Kidney epithelial cell (primary cell): ENCODE data around the gene MORN1. TPM values are rescaled to one million over a fixed set of nuclear protein-coding genes. Genes with fewer than 3 reads are reported as not detected.

Source experiments
- DNase-seq: peaks from one replicate; pipeline ENCODE4 v3.0.0-alpha.2; 2010; ENCODE audit warnings: low read depth
- H3K27me3 ChIP-seq: 2 replicates; pipeline ENCODE4 v1.6.0; 2011; ENCODE audit warnings: low read length; ENCODE audit not compliant: control insufficient read depth, insufficient read depth
- H3K36me3 ChIP-seq: 2 replicates; pipeline ENCODE4 v1.5.1; 2011; ENCODE audit warnings: low read length; ENCODE audit not compliant: control insufficient read depth, insufficient read depth
- H3K4me3 ChIP-seq: 2 replicates; pipeline ENCODE4 v1.5.1; 2011; ENCODE audit warnings: low read depth, mild to moderate bottlenecking, control low read depth, low read length
- CTCF ChIP-seq: IDR thresholded peaks from 2 replicates; pipeline ENCODE4 v1.5.1; 2011; ENCODE audit warnings: mild to moderate bottlenecking, moderate library complexity, low read length, control low read depth, inconsistent platforms; ENCODE audit not compliant: insufficient read depth, poor library complexity, severe bottlenecking
- total RNA-seq: library from RNA; depleted of rRNA; stranded (reverse); fragments of >200 nt; gene quantifications from 2 replicates; pipeline ENCODE4 v1.2.3, GENCODE V29; 2015

Gene MORN1
- total RNA-seq, 1 donor from 2014 or later: 8.4 TPM

GRCh38 chr1:2341706-2342383, 49.5 kb downstream of the MORN1 start:
- Histone ChIP-seq H3K27me3 (peaks cover 14% of the 10 kb centered on the region), H3K4me3 (no peak overlapping the region), H3K36me3 (no peaks in the 10 kb centered on the region)
- DNase-seq: no peak
- TF ChIP-seq CTCF: no peak

GRCh38 chr1:2340918-2341254, 50.5 kb downstream of the MORN1 start:
- DNase-seq: no peak

GRCh38 chr1:2340086-2340917, 51.1 kb downstream of the MORN1 start:
- no peaks in the 10 kb centered on the region for H3K36me3 ChIP-seq
- H3K4me3 ChIP-seq: no peak overlapping the region
- no peak for DNase-seq
- peaks cover 17% of the 10 kb centered on the region for H3K27me3 ChIP-seq
- TF ChIP-seq CTCF: no peak

More at GRCh38 chr1:2340918-2341254, 50.5 kb downstream of the MORN1 start:
- TF ChIP-seq CTCF: no peak
- Histone ChIP-seq H3K36me3 (no peaks in the 10 kb centered on the region), H3K4me3 (no peak overlapping the region), H3K27me3 (peaks cover 15% of the 10 kb centered on the region)

GRCh38 chr1:2339206-2340085, 51.9 kb downstream of the MORN1 start:
- DNase-seq: no peak
- TF ChIP-seq CTCF: no peak
- Histone ChIP-seq H3K36me3 (no peaks in the 10 kb centered on the region), H3K4me3 (no peak overlapping the region), H3K27me3 (peaks cover 17% of the 10 kb centered on the region)

- no peak for DNase-seq
- H3K27me3 ChIP-seq: peaks cover 17% of the 10 kb centered on the region
- H3K36me3 ChIP-seq: no peaks in the 10 kb centered on the region
- H3K4me3 ChIP-seq: no peak overlapping the region
- TF ChIP-seq CTCF: no peak
These were observed 53.9 kb downstream of the MORN1 start for GRCh38 chr1:2337501-2337900.
